Activated CD4-positive, CD25-positive, alpha-beta regulatory T cell treated with anti-CD3 and anti-CD28 coated beads, Interleukin-2, amount 50 U/mL, for 24 hours (primary cell): Measurements from ENCODE around the gene ABL1.
A peak's percentile ranks its signal among the peaks of the same experiment; 100 is the strongest.

Experiments
- ATAC-seq, 2 donors: fragments of 150-1000 bp; cut with Tn5 transposase; one replicate each; pipeline ENCODE4 v1.10.0; 2021; ENCODE audit warnings: mild to moderate bottlenecking in 1 of 2, moderate library complexity in 1 of 2

The ABL1 gene

DNA sequence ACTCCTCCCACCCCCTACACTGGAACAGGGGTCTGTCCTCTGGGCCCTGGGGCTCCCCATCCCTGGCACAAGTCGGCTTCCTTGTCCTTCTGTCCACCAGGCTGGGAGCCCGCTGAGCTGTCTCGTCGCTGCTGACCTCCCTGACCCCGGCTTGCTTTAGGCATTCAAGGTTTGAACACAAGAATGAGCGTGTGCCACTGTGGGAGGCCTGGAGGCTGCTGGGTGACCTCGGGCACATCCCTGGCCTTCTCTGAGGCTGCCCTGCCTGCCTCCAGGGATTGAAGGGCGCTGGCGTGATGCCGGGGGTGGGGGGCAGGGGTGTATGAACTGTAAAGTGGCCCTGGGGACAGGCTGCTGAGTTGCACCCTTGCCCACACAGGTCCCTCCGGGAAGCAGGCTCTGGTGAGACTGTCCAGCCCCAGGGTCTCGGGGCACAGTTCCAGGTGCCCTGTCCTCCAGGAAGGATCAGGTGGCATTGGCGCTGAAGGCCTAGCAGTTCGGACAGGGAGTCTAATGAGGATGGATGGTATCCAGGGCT lies 85.8 kb downstream of the ABL1 start:
- ATAC-seq: no peak

DNA sequence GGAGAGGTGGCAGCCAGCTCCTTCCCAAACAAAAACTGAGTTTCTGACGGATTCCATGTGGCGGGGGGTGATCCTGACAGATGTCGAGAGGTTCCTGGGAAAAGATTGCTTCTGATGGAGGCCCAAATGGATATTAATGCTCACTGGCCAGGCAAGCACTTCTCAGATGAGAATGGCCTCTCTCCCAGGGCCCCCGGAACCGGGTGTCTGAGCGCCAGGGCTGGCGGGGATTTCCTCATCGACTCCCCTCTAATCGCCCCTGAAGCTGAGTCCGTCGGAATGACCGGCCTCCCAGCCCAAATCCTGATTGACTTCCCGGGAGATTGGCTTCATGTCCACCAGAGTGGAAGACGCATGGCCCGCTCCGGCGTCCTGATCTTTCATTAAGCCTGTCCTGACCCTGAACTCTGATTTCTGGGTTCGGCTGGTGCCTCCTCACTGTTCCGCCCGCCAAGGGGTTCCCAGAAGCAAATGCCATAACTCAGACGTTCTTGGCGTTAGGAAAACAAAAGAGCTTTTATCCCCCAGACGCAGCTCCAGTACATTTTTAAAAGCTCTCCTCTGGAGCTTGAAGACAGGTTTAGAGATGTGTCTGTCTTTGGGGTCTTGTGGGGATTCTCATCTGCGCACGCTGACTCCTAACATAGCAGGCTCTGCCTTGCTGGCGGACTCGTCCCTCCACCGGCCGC lies 86.4 kb downstream of the ABL1 start:
- no peak for ATAC-seq

DNA sequence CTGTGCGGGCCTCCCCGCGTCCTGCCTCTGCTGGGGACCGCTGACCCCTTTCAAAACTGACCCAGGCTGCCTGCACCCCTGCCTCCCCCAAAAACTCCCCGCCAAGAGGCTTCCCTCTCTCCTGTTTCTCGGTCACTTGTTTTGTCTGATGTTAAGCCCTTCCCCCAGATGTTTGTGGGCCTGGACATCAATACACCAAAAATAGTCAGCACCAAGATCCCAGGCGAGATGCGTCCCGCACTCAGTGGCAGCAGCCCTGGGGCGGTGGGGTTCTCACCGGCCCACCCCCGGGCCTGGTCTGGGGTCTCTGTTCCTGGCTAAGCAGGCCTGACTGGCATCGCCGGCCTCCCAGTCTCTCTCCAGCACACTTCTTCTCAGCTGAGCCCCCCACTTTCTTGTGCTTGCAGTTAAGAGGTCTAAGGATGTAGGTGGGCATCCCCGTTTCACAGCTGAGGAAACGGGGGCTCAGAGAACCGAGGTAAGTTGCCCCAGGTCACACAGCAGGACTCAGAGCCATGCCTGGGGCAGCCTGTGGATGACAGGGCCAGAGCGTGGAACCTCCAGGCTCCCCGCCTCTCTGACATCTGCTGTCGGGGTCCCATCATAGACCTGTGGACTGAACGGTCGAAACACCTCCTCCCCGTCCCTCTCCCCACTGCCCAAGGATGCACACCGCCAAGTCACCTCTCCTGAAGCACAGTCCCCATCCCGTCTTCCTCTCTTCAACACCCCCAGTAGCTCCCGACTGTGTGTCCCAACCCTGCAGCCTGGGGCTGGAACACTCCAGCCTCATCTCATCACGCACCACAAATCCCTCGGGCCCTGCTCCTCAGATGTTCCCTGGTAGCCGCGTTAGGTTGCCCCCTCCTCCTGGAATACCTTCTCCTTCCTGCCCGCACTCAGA lies 87.2 kb downstream of the ABL1 start:
- no peak for ATAC-seq

DNA sequence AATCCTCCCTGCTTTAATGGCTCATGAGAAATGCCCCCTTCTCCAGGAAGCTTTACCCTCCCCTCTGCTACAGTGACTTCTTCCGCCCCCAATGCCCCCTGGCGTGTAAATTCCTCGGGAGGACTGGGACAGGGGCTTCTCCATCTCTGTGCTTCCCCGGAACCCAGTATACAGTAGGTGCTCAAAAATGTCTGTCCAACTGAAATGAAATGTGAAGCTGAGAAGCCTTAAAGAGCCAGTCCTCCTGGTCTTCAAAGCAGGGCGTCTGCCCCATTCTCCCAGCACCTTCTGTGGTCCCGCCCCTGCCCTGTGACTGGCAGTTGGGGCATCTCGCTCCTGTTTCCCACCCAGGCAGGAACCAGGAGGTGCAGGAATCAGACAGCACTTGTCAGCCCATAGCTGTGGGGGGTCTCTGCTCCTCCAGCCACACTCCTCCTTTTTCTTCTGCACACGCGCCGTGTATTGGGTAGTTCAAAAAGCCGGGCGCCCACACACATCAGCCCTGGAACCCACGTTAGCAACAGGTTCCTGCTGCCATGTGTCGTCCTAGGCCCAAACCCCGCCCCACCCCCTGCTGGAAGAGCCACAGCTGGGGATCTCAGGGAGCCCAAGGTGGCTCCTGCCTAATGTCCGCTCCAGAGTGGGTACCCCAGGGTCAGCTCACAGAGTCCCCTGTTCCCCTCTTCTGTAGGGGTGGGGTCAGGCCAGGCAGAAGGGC lies 88.0 kb downstream of the ABL1 start:
- ATAC-seq: no peak

DNA sequence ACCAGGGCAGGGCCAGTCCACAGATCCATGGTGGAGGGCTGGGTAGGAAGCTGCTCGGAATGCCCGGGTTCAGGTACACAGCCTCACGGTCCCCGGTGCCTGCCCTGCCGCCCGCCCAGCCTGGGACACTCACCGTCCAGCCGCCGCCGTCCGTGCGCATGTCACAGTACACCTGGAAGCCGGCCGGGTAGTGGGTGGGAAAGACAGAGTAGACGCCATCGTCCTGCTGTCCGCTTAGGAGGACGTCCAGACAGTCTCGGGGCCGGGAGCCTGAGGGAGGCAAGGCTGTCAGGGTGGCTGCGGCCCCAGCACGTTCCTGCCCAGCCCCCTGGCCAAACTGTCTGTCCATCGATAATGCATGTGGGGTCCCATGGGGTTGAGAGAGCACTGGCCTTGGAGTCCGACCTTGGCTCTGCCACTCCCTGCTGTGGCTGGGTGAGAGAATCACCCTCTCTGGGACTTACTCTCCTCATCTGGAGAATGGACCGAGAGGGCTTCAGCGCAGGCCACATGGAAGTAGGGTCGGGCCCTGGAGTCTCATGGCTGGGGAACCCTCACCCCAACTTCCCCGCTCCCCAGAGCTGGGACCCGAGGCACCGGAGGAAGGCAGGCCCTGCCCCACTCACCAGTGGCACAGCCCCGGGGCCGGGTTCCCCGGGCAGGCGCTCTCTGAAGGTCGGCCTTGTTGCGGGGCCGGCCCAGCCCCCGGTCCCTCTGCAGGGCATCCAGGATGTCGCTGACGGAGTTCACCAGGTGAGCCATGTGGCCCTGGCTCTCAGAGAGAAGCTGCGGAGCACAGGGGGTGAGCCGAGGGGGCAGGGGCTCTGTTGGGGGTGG lies 88.8 kb downstream of the ABL1 start:
- no peak for ATAC-seq

DNA sequence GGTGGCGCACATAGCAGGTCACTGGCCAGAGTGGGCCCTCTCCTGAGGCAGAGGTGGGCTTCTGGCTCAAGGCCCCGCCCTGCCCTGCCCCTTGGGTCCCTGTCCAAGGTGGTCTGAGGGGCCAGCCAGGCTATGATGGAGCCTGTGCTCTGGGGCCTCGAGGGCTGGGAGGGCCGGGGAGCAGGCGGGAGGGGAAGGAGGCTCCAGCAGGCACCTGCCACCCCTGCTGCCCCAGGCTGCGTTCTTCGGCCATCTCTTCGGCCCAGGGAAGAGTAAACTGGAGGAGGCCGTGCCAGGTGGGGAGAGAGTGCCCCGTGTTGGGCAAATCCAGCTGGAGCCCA lies 89.4 kb downstream of the ABL1 start:
- no peak for ATAC-seq

DNA sequence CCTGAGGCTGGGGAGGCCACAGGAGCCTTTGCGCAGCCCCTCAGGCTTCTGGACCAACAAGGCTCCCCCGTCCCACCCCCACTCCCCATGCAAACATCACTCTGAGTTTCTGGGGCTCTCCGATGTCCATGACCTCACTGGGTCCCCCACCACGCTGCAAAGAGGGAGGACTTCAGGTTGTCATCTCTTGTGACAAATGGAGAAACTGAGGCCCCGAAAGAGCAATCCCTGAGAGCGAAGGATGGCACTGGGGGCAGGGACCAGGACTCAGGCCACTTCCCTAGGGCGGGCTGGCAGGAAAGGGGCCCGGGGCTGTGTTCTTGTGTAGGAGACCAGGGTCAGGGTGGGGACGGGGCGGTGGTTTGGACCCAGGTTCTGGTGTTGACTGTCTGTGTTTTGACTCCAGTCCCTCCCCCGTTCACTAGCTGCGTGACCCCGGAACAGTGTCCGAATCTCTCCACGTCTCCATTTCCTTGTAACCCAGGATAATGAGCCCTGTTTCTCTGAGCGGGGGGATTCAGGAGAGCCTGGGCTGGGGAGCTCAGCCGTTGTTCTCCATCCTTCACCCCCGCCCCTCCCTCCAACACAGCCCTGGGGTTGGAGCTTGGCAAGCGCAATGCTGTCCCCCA lies 90.1 kb downstream of the ABL1 start:
- ATAC-seq: no peak

DNA sequence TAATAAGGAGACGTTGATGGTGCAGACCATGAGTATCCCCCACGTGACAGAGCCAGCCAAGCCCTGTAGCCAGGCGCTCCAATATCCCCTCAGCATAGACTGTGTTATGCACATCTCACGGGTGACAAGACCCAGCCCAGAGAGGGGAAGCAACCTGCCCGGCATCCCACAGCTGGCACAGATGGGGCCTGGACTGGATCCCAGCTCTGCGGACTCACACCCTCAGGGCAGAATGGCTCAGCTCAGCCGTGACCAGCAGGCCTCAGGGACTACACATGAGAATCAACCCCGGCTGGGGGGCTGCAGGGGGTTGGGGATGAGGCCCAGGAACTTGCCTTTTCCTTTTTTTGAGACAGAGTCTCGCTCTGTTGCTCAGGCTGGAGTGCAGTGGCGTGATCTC lies 92.3 kb downstream of the ABL1 start:
- ATAC-seq: no peak

DNA sequence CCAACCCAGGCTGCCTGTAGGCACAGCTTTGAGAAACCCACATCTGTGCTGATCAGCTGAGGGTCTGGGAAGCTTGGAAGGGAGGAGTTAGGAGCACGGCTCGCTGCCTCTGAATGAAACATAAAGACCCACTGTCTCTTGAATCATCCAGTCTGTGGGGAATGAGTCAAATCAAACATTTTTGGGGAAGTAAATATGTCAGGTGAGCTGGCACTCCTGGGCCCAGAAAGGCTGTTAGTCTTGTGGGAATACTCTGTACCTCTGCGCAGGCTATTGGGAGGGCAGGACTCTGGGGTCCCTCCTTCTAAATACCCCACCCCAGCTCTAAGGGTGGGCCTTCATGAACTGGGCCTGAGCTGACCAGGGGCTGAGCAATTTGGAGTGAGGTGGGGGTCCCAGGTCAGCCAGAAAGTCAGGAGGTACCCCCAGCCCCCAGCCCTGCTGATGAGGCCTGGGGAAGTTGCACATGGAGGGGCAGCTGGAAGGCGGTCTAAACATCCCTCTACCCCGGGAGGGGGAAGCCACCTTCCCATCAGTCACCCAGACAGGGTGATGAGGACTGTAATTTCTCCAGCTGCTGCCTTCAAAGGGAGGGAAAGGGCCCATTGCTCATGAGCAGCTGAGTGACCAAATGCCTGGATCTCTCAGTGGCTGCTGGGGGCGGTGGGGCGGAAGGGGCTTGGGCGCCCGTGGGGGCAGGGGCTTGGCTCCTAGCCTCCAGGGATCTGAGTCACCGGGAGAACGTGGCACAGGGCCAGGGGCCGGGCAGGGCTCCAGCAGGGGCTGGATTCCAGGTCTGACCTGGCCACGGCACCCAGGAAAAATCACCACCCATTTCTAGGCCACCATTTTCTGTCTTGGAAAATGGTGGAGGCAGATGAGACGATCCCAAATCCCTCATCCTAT lies 93.2 kb downstream of the ABL1 start:
- ATAC-seq: peak in 1 of 2 donors; percentile 28

DNA sequence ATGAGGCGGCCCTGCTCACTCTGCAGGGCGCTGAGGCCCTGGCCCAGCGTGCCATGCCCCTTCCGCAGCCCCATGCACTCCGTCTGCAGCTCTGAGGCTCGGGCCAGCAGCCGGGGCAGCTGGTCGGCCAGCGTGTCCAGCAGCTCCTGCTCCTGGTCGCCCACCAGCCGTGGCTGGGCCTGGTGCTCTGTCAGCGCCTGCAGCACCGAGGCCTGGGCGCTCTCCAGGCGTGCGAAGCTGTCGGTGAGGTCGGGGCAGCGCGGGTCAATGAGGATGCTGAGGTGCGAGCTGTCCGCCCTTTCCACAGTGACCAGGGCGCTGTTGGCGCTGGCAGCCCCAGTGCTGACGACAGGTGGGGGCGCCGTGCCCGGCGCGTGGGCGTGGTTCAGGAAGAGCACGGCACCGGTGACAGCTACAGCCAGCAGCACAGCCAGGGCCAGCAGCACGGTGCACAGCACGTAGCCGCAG lies 94.6 kb downstream of the ABL1 start:
- ATAC-seq: no peak

DNA sequence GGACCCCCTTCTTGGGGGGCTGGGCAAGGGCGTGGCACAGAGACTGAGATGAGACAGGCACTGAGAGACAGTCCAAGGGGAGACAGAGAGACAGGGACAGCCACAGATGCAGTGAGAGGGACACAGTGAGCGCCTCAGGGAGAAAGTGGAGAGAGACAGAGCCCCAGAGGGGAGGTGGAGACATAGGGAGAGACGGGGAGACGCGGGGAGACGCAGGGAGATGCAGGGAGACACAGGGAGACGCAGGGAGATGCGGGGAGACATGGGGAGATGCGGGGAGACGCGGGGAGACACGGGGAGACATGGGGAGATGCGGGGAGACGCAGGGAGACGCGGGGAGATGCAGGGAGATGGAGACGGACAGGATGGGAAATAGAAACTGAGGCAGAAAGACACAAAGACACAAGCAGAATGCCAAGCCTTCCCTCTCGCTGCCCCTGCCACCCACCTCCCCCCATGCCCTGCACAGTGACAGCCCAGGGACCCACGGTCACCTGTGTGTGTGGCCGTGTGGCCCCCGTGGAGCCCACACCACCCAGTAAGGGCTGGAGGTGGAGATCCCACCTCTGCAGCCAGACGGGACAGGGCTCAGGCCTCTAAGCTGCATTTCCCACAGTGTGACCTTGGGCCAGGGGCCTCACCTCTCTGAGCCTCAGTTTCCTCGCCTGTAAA lies 95.2 kb downstream of the ABL1 start:
- no peak for ATAC-seq

DNA sequence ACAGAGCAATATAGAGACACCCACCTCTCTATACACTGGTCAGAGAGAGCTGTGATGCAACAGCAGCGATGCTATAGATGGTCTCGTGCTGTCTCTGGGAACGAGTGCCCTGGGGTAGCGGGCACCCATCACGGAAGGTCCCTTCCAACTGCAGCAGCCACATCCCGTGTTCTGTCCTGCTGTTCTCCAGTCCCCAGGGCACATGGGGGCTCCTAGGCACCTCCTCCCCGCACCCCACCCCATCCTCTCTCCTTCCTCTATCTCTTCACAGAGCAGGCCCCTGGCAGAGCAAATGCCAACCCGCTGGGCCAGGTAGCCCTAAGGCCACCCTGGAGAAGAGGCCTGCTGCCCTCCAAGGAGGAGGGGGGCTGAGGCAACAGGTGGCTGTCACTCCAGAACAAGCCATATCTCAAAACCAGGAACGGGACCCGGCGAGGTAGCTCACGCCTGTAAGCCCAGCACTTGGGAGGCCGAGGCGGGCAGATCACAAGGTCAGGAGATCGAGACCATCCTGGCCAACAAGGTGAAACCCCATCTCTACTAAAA lies 95.8 kb downstream of the ABL1 start:
- no peak for ATAC-seq

DNA sequence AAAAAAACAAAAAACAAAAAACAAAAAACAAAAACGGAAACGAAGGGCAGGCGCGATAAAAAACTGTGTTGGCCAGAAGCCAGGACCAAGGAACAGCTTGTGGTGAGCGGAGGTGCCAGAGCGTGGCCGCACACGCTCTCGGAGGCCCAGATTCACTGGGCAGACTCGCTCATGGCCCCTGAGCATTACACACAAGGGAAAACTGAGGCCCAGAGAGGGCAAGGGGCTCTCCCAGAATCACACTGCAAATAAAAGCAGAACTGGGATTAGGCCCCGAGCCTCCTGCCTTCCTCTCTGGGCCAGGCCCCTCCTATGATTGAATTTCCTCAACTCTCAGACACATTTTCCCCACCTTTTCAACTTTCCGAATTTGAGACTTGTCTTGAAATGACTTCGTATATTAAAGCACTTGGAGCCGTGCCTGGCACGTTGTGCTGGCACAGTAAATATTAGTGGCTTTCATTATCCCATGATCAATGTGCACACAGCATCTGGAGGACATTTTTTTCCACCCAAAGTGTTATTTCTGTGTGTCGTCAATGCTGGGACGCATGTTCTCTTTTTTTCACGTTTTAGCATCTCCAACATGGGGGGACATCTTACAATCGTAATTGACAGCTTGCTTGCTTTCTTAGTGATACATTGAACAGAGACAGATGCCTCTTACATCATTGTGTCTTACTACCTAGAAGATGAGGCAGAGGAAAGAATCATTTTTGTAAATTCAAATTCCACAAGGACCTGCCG lies 96.6 kb downstream of the ABL1 start:
- no peak for ATAC-seq

DNA sequence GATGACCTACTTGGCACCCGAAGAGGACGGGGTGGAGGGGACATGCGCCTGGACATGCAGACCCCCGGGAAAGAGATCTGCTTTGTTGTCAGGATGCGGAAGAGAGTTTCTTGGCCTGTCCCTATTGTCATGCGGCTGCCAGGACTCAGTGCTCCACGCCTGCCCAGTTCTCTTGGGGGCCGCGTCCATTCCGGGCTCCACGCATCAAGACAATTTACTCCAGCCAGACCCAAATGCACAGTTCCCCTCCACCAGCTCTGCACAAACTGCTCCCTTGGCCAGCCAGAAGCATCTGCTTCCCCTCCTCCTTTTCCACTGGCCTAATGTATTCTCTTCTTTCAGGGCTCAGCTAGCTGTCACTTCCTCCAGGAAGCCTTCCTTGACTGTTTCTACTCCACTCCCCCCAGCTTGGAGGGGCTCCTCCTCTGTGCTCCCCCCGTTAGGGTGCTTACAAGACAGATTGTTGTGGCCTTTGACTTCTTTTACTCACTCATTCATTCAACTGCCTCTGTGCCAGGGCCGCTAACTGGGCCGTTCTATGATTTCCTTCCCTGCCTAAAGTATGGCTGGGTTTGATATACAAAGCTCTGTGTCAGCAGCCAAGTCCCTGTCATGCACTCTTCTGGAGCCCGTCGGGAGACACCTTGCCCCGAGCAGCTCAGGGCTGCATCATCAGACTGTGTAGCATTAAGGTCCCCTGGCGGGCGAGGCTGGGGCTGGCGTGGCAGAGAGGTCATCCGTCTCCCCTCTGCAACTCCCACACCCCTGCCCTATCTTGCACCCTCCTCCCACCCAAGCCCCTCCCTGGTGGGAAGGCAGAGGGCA lies 97.4 kb downstream of the ABL1 start:
- ATAC-seq: no peak

DNA sequence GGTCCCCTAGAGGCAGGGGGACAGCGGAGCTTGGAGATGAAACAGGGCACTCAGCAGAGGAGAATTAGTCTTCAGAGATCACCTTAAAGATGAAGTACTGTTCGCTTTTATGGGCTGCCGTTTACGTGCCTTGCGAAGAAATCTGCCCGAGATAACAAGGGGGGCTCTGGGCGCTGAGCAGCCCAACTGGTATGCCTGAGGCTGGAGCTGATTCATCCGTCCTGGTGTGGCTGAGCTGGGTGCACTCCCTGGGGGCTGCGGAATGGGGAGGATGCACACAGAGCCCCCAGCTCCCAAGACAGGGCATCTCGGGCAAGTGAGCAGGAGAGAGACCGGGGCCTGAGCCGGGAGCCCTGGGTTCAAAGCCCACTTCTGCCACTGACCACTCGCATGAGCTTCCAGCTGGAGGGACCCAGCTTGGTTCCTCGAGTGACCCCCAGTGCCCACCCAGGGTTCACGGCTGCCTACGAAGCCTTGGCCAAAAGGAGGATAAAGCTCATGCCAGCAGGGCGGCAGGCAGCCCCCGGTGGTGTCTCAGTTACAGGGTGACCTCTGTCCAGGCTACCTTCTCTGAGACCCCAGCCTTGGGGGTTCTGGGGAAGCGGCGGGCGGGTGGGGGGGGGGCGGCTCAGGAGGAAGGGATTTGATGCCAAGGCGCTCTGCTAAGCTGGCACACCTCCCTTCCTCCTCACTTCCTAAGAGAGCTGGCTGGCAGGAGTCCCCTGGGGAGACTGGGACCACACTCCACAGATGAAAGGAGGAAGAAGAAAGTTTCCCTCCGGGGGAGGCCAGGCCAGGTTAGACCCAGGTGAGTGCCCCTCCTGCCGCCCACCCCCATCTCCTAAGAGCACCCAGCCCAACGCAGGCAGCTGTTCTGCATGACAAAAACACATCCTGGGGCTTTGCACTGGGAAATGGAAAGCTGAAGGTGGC lies 98.3 kb downstream of the ABL1 start:
- ATAC-seq: no peak

DNA sequence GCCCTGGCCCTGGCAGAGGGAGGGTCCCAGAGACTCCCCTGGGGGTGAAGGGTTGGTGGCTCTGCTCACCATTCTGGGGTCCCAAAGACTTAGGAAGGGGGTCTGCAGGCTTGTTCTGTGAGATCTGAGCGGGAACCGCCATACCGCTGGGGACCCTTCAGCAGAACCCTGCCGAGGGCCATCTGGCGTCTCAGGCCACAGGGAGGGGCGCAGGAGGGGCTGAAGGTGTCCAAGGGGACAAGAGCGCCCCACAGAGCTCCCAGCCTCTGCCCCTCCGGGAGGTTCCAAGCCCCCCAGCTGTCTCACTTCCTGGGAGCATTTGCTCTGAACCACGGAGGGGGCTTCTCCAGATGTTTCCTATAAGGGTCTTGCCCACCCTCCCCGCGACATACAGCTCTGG lies 99.2 kb downstream of the ABL1 start:
- no peak for ATAC-seq
